ENCODE results near the gene TOP3B. TPM values are rescaled to one million over a fixed set of nuclear protein-coding genes. Genes with fewer than 3 reads are reported as not detected.
A peak's percentile ranks its signal among the peaks of the same experiment; 100 is the strongest.

Gene TOP3B
- total and polyA plus RNA-seq, 2 donors from 2014 or later = 8.1 to 26.7 TPM

DNA sequence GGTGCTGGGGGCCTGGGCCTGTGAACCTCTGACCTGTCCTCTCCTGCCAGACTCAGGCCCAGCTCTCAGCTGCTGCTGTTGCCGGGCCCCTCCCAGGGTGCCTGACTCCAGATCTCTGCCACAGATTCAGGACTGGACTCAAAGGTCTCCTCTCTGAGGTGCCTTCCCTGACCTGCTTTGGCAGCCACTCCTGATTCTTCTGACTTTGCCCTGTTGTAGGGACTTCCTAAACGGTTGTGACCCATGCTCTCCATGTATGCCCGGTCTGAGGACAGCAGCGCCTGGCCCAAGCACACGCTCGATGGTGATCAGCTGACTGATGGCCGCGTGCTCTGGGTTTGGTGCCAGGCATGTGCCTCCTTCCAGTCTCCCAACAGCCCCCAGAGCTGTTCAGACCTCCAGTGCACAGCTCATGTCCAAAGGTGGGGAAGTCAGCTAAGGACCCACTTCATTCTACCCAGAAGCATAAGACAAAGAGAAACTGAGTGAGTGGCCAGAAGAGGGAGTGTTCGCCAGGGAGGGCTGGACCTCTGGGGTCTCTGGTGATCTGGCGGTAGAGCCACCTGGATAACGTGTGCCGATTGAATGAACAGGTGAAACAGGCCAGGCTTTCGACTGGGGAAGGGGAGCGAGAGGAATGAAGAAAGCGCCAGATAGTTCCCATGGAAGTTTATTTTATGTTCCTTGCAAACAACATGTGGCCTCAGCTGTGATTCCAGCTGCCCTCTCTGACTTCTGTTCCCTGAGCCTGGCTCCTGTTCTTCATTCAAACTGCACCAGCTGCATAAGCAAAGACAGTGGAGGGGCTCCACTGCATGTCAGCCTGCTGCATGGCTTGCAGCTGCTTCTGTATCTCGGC is 8.1 kb upstream of the TOP3B start:
- no peaks in the 10 kb centered on the region for H3K4me1 ChIP-seq (ENCODE audit: control insufficient read depth in 2 of 3, insufficient read depth in 2 of 3, low read depth in 1 of 3, low read length in 3 of 3)
- TF ChIP-seq, protein P1, sequence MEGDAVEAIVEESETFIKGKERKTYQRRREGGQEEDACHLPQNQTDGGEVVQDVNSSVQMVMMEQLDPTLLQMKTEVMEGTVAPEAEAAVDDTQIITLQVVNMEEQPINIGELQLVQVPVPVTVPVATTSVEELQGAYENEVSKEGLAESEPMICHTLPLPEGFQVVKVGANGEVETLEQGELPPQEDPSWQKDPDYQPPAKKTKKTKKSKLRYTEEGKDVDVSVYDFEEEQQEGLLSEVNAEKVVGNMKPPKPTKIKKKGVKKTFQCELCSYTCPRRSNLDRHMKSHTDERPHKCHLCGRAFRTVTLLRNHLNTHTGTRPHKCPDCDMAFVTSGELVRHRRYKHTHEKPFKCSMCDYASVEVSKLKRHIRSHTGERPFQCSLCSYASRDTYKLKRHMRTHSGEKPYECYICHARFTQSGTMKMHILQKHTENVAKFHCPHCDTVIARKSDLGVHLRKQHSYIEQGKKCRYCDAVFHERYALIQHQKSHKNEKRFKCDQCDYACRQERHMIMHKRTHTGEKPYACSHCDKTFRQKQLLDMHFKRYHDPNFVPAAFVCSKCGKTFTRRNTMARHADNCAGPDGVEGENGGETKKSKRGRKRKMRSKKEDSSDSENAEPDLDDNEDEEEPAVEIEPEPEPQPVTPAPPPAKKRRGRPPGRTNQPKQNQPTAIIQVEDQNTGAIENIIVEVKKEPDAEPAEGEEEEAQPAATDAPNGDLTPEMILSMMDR (IDR thresholded peaks at IDR 0.05; ENCODE audit: borderline replicate concordance, extremely low read depth, insufficient read depth) = no peak
- no peaks in the 10 kb centered on the region for H3K9me3 ChIP-seq (ENCODE audit: control insufficient read depth in 2 of 3, insufficient read depth in 1 of 3, low read length in 3 of 3)
- DNase-seq = peak in 1 of 5 donors; percentile 45
- H3K4me3 ChIP-seq (ENCODE audit: low read length in 3 of 3) = no peak overlapping the region
- H3K27me3 ChIP-seq (ENCODE audit: control insufficient read depth, insufficient read depth, low read length) = no peaks in the 10 kb centered on the region
- no peaks in the 10 kb centered on the region for H3K36me3 ChIP-seq (ENCODE audit: control insufficient read depth in 2 of 3, insufficient read depth in 3 of 3, low read length in 3 of 3)
- no peak for FAIRE-seq
- H3K9ac ChIP-seq (ENCODE audit: low read length in 3 of 3) = no peak overlapping the region
- intact Hi-C loops (cut with DNase I) = no loop called here
- no peak overlapping the region for H3K27ac ChIP-seq (ENCODE audit: low read depth in 2 of 2, low read length in 2 of 2)

DNA sequence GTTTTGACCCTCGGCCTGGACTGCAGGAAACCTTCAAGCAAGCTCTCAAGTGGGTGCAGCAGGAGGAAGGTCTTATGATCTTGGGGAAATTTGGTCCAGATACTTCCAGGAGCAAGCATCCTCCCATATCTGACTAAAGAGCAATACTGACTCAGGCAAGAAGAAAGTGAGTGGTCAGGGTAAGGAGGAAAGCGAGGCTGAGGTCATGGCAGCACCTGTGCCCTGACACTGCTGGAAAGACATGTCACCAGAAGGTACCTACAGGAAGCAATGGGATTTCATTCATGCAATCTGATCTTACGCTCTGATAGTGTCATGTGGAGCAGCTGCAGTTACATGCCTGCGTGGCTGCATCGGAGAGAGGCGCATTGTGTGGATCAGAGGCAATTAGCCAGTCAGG is 6.5 kb upstream of the TOP3B start:
- TF ChIP-seq, protein P1 (IDR thresholded peaks at IDR 0.05; ENCODE audit: borderline replicate concordance, extremely low read depth, insufficient read depth) = no peak
- no peak for FAIRE-seq
- H3K36me3 ChIP-seq (ENCODE audit: control insufficient read depth in 2 of 3, insufficient read depth in 3 of 3, low read length in 3 of 3) = no peaks in the 10 kb centered on the region
- intact Hi-C loops (cut with DNase I) = no loop called here
- H3K27me3 ChIP-seq (ENCODE audit: control insufficient read depth, insufficient read depth, low read length) = no peaks in the 10 kb centered on the region
- no peaks in the 10 kb centered on the region for H3K9me3 ChIP-seq (ENCODE audit: control insufficient read depth in 2 of 3, insufficient read depth in 1 of 3, low read length in 3 of 3)
- no peaks in the 10 kb centered on the region for H3K4me1 ChIP-seq (ENCODE audit: control insufficient read depth in 2 of 3, insufficient read depth in 2 of 3, low read depth in 1 of 3, low read length in 3 of 3)
- H3K27ac ChIP-seq (ENCODE audit: low read depth in 2 of 2, low read length in 2 of 2) = no peak overlapping the region
- no peak overlapping the region for H3K4me3 ChIP-seq (ENCODE audit: low read length in 3 of 3)
- no peak overlapping the region for H3K9ac ChIP-seq (ENCODE audit: low read length in 3 of 3)
- peak in 1 of 5 donors; percentile 9 for DNase-seq

DNA sequence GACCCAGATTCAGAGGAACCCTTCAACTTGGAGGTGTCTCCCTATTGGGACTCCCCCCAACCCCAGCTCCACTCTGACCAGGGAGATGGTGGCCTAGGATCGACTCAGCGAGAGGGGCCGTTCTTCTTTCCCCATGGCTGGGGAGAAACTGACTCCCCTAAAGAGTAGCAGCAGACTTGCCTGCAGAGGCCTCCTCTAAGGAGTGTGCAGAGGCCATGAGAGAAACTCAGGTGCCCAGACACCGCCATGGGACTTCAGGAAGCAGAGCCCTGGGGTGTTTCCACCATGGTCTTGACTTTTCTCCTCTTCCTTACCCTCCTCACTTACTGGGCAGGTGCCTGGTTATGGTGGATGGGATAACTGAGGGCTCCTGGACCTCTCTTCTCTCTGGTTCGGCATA is 2.6 kb upstream of the TOP3B start:
- TF ChIP-seq, protein P1 (IDR thresholded peaks at IDR 0.05; ENCODE audit: borderline replicate concordance, extremely low read depth, insufficient read depth) = no peak
- Histone ChIP-seq H3K27me3 (ENCODE audit: control insufficient read depth, insufficient read depth, low read length) (no peaks in the 10 kb centered on the region), H3K4me3 (ENCODE audit: low read length in 3 of 3) (no peak overlapping the region), H3K9me3 (ENCODE audit: control insufficient read depth in 2 of 3, insufficient read depth in 1 of 3, low read length in 3 of 3) (no peaks in the 10 kb centered on the region), H3K36me3 (ENCODE audit: control insufficient read depth in 2 of 3, insufficient read depth in 3 of 3, low read length in 3 of 3) (no peaks in the 10 kb centered on the region), H3K27ac (ENCODE audit: low read depth in 2 of 2, low read length in 2 of 2) (no peak overlapping the region), H3K9ac (ENCODE audit: low read length in 3 of 3) (no peak overlapping the region), H3K4me1 (ENCODE audit: control insufficient read depth in 2 of 3, insufficient read depth in 2 of 3, low read depth in 1 of 3, low read length in 3 of 3) (peaks cover 0 to 9% (median 0%) of the 10 kb centered on the region in 3 donors)
- FAIRE-seq = no peak
- peak in 1 of 5 donors; percentile 52 for DNase-seq
- intact Hi-C loops (cut with DNase I) = no loop called here

Data from kidney (tissue), 14 donors.